Stimulated activated CD8-positive, alpha-beta memory T cell treated with anti-CD3 and anti-CD28 coated beads, Interleukin-12 subunit alpha, Interleukin-12 subunit beta, amount 100 ng/mL, for 4 hours (primary cell): Measurements from ENCODE around the gene HOXB9.
A peak's percentile ranks its signal among the peaks of the same experiment; 100 is the strongest.

ENCODE experiments used
- DNase-seq: peaks from one replicate; pipeline ENCODE4 v3.0.0-alpha.2; 2020; ENCODE audit warnings: low read depth

The HOXB9 gene

GRCh38 chr17:48596000-48596734 is 30.0 kb downstream of the HOXB9 start:
- no peak for DNase-seq

- DNase-seq = no peak
Observed at GRCh38 chr17:48595278-48595999, 30.7 kb downstream of the HOXB9 start.

GRCh38 chr17:48594538-48595277 is 31.4 kb downstream of the HOXB9 start:
- no peak for DNase-seq

- DNase-seq = peak; percentile 64
Observed at GRCh38 chr17:48593840-48594537, 32.2 kb downstream of the HOXB9 start.

GRCh38 chr17:48593126-48593829 is 32.9 kb downstream of the HOXB9 start, which contains the start of gene HOXB5:
HOXB5 (minus strand) TSS chr17:48593779; CDS start chr17:48593682, 97 bp downstream.
- no peak for DNase-seq

GRCh38 chr17:48592577-48592976 is 33.6 kb downstream of the HOXB9 start:
- no peak for DNase-seq

- no peak for DNase-seq
Observed at GRCh38 chr17:48592057-48592514, 34.1 kb downstream of the HOXB9 start.

GRCh38 chr17:48591255-48592056 is 34.7 kb downstream of the HOXB9 start:
- no peak for DNase-seq

GRCh38 chr17:48590607-48591161 is 35.5 kb downstream of the HOXB9 start:
- DNase-seq = no peak

GRCh38 chr17:48589831-48590606 is 36.1 kb downstream of the HOXB9 start, which contains the start of gene HOXB3:
HOXB3 (minus strand) TSS chr17:48590241; CDS start chr17:48552474, 37,767 bp downstream.
- DNase-seq = no peak

GRCh38 chr17:48589060-48589830 is 36.9 kb downstream of the HOXB9 start:
- DNase-seq = no peak

GRCh38 chr17:48588528-48588927 is 37.6 kb downstream of the HOXB9 start:
- no peak for DNase-seq

- no peak for DNase-seq
Observed at GRCh38 chr17:48588074-48588415, 38.1 kb downstream of the HOXB9 start.

- no peak for DNase-seq
Observed at GRCh38 chr17:48587276-48588073, 38.7 kb downstream of the HOXB9 start.

- no peak for DNase-seq
Observed at GRCh38 chr17:48586355-48587258, 39.6 kb downstream of the HOXB9 start.

- no peak for DNase-seq
Observed at GRCh38 chr17:48584223-48584741, 41.9 kb downstream of the HOXB9 start.
